ENCODE data around the gene PXMP2. TPM values are rescaled to one million over a fixed set of nuclear protein-coding genes. Genes with fewer than 3 reads are reported as not detected.

The PXMP2 gene
- total RNA-seq, 2 experiments from 2014 or later = 14.3 TPM

DNA sequence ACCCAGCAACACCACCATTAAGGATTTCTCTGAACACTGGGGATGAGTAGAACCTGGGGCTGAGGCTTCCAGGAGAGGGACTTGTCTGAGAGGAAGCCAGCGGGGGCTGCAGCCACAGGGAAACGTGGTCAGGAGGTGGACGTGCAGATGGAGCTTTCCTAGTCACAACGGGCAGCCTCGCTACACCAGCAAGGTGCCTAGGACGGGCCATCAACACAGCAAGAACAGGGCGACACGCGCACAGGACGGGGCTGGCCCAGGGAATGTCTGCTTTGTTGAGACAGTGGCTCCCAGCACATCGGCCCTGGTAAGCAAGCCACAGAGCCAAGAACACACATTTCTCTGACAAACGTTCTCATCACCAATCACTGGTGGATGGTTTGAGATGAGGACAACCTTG is 49.0 kb downstream of the PXMP2 start:
- POLR2A ChIA-PET = interaction anchor here (1.2 kb wide), 1 partner anchor 13 kb away, joined by 4 read pairs; no protein-coding TSS in a partner anchor
- DNase-seq (no peak), ATAC-seq (no peak)
- TF ChIP-seq, protein P1, sequence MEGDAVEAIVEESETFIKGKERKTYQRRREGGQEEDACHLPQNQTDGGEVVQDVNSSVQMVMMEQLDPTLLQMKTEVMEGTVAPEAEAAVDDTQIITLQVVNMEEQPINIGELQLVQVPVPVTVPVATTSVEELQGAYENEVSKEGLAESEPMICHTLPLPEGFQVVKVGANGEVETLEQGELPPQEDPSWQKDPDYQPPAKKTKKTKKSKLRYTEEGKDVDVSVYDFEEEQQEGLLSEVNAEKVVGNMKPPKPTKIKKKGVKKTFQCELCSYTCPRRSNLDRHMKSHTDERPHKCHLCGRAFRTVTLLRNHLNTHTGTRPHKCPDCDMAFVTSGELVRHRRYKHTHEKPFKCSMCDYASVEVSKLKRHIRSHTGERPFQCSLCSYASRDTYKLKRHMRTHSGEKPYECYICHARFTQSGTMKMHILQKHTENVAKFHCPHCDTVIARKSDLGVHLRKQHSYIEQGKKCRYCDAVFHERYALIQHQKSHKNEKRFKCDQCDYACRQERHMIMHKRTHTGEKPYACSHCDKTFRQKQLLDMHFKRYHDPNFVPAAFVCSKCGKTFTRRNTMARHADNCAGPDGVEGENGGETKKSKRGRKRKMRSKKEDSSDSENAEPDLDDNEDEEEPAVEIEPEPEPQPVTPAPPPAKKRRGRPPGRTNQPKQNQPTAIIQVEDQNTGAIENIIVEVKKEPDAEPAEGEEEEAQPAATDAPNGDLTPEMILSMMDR (IDR thresholded peaks at IDR 0.05) = no peak
- Mint-ChIP-seq H3K9me3 (no peaks in the 10 kb centered on the region), H3K4me1 (ENCODE audit: low read depth) (no peaks in the 10 kb centered on the region), H3K27me3 (no peaks in the 10 kb centered on the region), H3K27ac (no peak overlapping the region), H3K36me3 (ENCODE audit: low read depth) (peaks cover 85% of the 10 kb centered on the region), H3K4me3 (no peak overlapping the region)
- CTCF ChIA-PET = no interaction called here
- intact Hi-C loops (cut with micrococcal nuclease) = no loop called here

DNA sequence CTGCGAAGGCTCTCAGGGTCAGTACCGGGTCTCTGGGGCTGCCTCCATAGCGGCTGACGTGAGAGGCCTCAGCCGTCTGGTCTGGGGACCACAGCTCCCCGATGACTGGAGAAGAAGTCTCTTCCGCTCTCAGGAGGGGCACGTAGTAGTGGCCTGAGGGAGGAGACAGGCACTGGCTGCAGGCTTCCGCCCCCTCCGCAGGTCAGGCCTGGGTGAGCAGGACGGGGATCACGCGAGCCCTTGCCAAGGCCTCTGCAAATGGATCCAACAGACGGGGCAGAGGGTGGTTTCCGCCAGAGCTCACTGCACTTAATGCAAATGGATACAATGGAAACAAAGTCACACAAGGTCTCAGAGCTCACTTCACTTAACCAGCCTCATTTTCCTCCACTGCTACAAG is 49.5 kb downstream of the PXMP2 start:
- H3K4me3 Mint-ChIP-seq = no peak overlapping the region
- intact Hi-C loops (cut with micrococcal nuclease) = no loop called here
- no peak for DNase-seq
- TF ChIP-seq, protein P1 (IDR thresholded peaks at IDR 0.05) = no peak
- ATAC-seq = no peak
- POLR2A ChIA-PET = no interaction called here
- CTCF ChIA-PET = no interaction called here
- H3K4me1 Mint-ChIP-seq (ENCODE audit: low read depth) = no peaks in the 10 kb centered on the region
- no peaks in the 10 kb centered on the region for H3K27me3 Mint-ChIP-seq
- H3K9me3 Mint-ChIP-seq = no peaks in the 10 kb centered on the region
- H3K27ac Mint-ChIP-seq = no peak overlapping the region
- peaks cover 85% of the 10 kb centered on the region for H3K36me3 Mint-ChIP-seq (ENCODE audit: low read depth)

DNA sequence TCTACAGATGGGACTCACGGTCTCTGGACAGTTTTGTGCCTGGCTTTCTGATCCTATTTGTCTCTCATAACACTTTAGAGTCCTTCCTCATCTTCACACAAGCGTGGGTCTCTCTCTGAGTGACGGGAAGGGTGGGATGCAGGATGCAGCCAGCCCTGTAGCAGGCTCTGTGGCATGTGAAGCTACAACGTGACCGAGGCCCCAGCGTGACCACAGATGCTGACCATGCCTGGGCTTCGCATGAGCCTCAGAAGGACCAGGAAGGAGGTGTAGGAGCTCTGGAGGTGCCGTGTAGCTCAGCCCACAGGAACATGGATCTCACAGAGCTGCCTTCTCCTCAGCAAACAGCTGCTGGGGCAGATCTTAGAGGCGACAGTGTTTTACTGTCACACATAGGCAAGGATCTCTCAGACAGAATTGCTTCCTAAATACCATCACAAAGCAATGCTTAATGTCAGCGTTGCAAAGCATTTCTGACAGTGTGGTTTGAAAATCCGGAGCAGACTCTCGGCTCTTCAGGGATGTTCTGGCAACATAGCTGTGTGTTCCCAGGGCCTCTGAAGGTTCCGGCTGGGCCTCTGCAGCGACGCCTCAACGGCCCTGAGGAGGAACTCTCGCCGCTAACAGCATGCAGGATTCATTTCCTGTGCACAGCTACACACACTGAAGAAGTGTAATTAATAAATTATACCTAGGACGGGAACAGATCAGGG is 52.4 kb downstream of the PXMP2 start:
- no peak for DNase-seq
- intact Hi-C loops (cut with micrococcal nuclease) = no loop called here
- ChIA-PET POLR2A (interaction anchor here (0.7 kb wide), 1 partner anchor 30 kb away, joined by 3 read pairs; no protein-coding TSS in a partner anchor), CTCF (interaction anchor here (1.0 to 1.5 kb wide), 2 partner anchors 13 to 70 kb away, joined by 3 read pairs; no protein-coding TSS in a partner anchor)
- Mint-ChIP-seq H3K9me3 (no peaks in the 10 kb centered on the region), H3K4me3 (no peak overlapping the region), H3K4me1 (ENCODE audit: low read depth) (peaks cover 5% of the 10 kb centered on the region), H3K27me3 (no peaks in the 10 kb centered on the region), H3K36me3 (ENCODE audit: low read depth) (peaks cover 84% of the 10 kb centered on the region), H3K27ac (peak overlapping the region; percentile 24)
- no peak for ATAC-seq
- TF ChIP-seq, protein P1 (IDR thresholded peaks at IDR 0.05) = no peak

DNA sequence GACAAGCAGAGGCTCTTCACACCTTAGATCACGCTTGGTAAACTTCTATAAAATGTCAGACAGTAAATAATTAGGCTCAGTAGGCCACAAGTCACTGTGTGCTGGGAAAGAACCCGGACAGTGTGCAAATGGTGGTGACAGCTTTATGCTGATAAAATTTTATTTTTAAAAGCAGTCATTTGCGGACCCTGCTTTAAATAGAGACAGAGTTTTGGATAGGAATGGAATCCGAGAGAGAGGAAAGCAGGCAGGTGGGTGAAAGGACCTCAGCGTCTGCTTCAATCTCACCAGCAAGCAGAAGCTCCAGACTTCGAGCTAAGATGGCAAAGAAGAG is 52.9 kb downstream of the PXMP2 start:
- ChIA-PET CTCF (interaction anchor here (1.0 to 1.5 kb wide), 2 partner anchors 13 to 70 kb away, joined by 3 read pairs; no protein-coding TSS in a partner anchor), POLR2A (interaction anchor here (0.7 kb wide), 1 partner anchor 30 kb away, joined by 3 read pairs; no protein-coding TSS in a partner anchor)
- H3K27ac Mint-ChIP-seq = no peak overlapping the region
- H3K4me1 Mint-ChIP-seq (ENCODE audit: low read depth) = peaks cover 7% of the 10 kb centered on the region
- intact Hi-C loops (cut with micrococcal nuclease) = no loop called here
- TF ChIP-seq, protein P1 (IDR thresholded peaks at IDR 0.05) = no peak
- H3K9me3 Mint-ChIP-seq = no peaks in the 10 kb centered on the region
- ATAC-seq (no peak), DNase-seq (no peak)
- H3K4me3 Mint-ChIP-seq = no peak overlapping the region
- peaks cover 84% of the 10 kb centered on the region for H3K36me3 Mint-ChIP-seq (ENCODE audit: low read depth)
- no peaks in the 10 kb centered on the region for H3K27me3 Mint-ChIP-seq

DNA sequence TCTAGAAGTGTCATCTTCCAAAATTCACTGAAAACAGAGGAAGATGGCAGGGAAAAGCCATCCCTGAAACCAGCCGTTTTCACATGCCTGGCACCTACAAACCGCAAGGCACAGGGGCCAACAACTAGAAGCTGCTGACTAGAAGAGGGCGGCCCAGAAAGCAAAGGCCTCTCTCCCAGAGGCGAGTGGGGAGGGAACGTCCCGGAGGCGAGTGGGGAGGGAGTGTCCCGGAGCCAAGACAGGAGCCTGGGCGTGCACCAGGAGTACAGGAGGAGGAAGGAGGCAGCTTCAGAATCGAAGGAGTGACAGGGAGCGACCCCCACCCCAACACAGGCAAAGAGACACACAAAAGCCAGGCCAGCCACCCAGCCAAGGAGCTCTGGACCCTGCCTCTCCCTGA is 53.3 kb downstream of the PXMP2 start:
- CTCF ChIA-PET = interaction anchor here (1.5 kb wide), 1 partner anchor 13 kb away, joined by 3 read pairs; no protein-coding TSS in a partner anchor
- POLR2A ChIA-PET = interaction anchor here (0.7 to 1.4 kb wide), 2 partner anchors 10 to 31 kb away, joined by 3 to 6 read pairs; no protein-coding TSS in a partner anchor
- TF ChIP-seq, protein P1 (IDR thresholded peaks at IDR 0.05) = no peak
- Mint-ChIP-seq H3K4me1 (ENCODE audit: low read depth) (peaks cover 7% of the 10 kb centered on the region), H3K9me3 (no peaks in the 10 kb centered on the region), H3K4me3 (no peak overlapping the region), H3K27ac (no peak overlapping the region), H3K27me3 (no peaks in the 10 kb centered on the region), H3K36me3 (ENCODE audit: low read depth) (peaks cover 84% of the 10 kb centered on the region)
- intact Hi-C loops (cut with micrococcal nuclease) = no loop called here
- DNase-seq = no peak
- no peak for ATAC-seq

Measured in activated CD8-positive, alpha-beta T cell treated with anti-CD3 and anti-CD28 coated beads for 36 hours (primary cell).